ENCODE results near the gene C8B. TPM values are rescaled to one million over a fixed set of nuclear protein-coding genes. Genes with fewer than 3 reads are reported as not detected.

Gene C8B
- total RNA-seq, 1 experiment from 2014 or later: not detected

- POLR2A ChIA-PET: no interaction called here
- no TSS peak for BruUV-seq (replicated peaks)
- Histone ChIP-seq H3K9me3 (no peaks in the 10 kb centered on the region), H3K27me3 (replicated peaks; ENCODE audit: control insufficient read depth, insufficient read depth, low read length) (no peaks in the 10 kb centered on the region), H3K36me3 (ENCODE audit: control insufficient read depth, insufficient read depth, low read length) (no peaks in the 10 kb centered on the region), H3K4me1 (peaks cover 9% of the 10 kb centered on the region; the same call in 1 of the 2 replicates), H3K4me3 (ENCODE audit: low read depth, low read length) (no peak overlapping the region)
- DNase-seq: no peak
- Mint-ChIP-seq H3K4me3 (ENCODE audit: unreplicated experiment) (no peak overlapping the region), H3K27ac (ENCODE audit: unreplicated experiment) (no peak overlapping the region), H3K9me3 (ENCODE audit: unreplicated experiment) (peaks cover 10% of the 10 kb centered on the region), H3K4me1 (ENCODE audit: low read depth, unreplicated experiment) (peaks cover 14% of the 10 kb centered on the region), H3K27me3 (ENCODE audit: insufficient read depth, unreplicated experiment) (no peaks in the 10 kb centered on the region), H3K36me3 (ENCODE audit: insufficient read depth, unreplicated experiment) (no peaks in the 10 kb centered on the region)
- CTCF ChIA-PET: no interaction called here
- intact Hi-C loops (cut with micrococcal nuclease; ENCODE audit: unreplicated experiment): no loop called here
- TF ChIP-seq CTCF (IDR thresholded peaks at IDR 0.05; ENCODE audit: insufficient read depth in 1 of 2, low read depth in 1 of 2, low read length in 1 of 2, severe bottlenecking in 1 of 2, unreplicated experiment in 1 of 2): no peak
Measured at GRCh38 chr1:56924116-56924515, 41.7 kb downstream of the C8B start.

GRCh38 chr1:56923201-56923600 is 42.6 kb downstream of the C8B start:
- peaks cover 9% of the 10 kb centered on the region; the same call in 1 of the 2 replicates for H3K4me1 ChIP-seq
- no peak for TF ChIP-seq CTCF (IDR thresholded peaks at IDR 0.05; ENCODE audit: insufficient read depth in 1 of 2, low read depth in 1 of 2, low read length in 1 of 2, severe bottlenecking in 1 of 2, unreplicated experiment in 1 of 2)
- Mint-ChIP-seq H3K4me1 (ENCODE audit: low read depth, unreplicated experiment) (peaks cover 14% of the 10 kb centered on the region), H3K27ac (ENCODE audit: unreplicated experiment) (no peak overlapping the region), H3K36me3 (ENCODE audit: insufficient read depth, unreplicated experiment) (no peaks in the 10 kb centered on the region), H3K27me3 (ENCODE audit: insufficient read depth, unreplicated experiment) (no peaks in the 10 kb centered on the region), H3K4me3 (ENCODE audit: unreplicated experiment) (no peak overlapping the region), H3K9me3 (ENCODE audit: unreplicated experiment) (peaks cover 2% of the 10 kb centered on the region)
- intact Hi-C loops (cut with micrococcal nuclease; ENCODE audit: unreplicated experiment): no loop called here
- POLR2A ChIA-PET: no interaction called here
- no peaks in the 10 kb centered on the region for H3K9me3 ChIP-seq
- no peak overlapping the region for H3K4me3 ChIP-seq (ENCODE audit: low read depth, low read length)
- DNase-seq: no peak
- BruUV-seq (replicated peaks): no TSS peak
- CTCF ChIA-PET: no interaction called here
- H3K36me3 ChIP-seq (ENCODE audit: control insufficient read depth, insufficient read depth, low read length): no peaks in the 10 kb centered on the region
- no peaks in the 10 kb centered on the region for H3K27me3 ChIP-seq (replicated peaks; ENCODE audit: control insufficient read depth, insufficient read depth, low read length)

GRCh38 chr1:56922507-56922906 is 43.3 kb downstream of the C8B start:
- H3K27me3 ChIP-seq (replicated peaks; ENCODE audit: control insufficient read depth, insufficient read depth, low read length): no peaks in the 10 kb centered on the region
- H3K4me1 Mint-ChIP-seq (ENCODE audit: low read depth, unreplicated experiment): peaks cover 14% of the 10 kb centered on the region
- H3K9me3 ChIP-seq: no peaks in the 10 kb centered on the region
- no peak for TF ChIP-seq CTCF (IDR thresholded peaks at IDR 0.05; ENCODE audit: insufficient read depth in 1 of 2, low read depth in 1 of 2, low read length in 1 of 2, severe bottlenecking in 1 of 2, unreplicated experiment in 1 of 2)
- H3K36me3 Mint-ChIP-seq (ENCODE audit: insufficient read depth, unreplicated experiment): no peaks in the 10 kb centered on the region
- CTCF ChIA-PET: no interaction called here
- no peak overlapping the region for H3K27ac Mint-ChIP-seq (ENCODE audit: unreplicated experiment)
- H3K4me3 ChIP-seq (ENCODE audit: low read depth, low read length): no peak overlapping the region
- BruUV-seq (replicated peaks): no TSS peak
- intact Hi-C loops (cut with micrococcal nuclease; ENCODE audit: unreplicated experiment): no loop called here
- DNase-seq: no peak
- H3K36me3 ChIP-seq (ENCODE audit: control insufficient read depth, insufficient read depth, low read length): no peaks in the 10 kb centered on the region
- H3K4me1 ChIP-seq: peaks cover 9% of the 10 kb centered on the region; the same call in 1 of the 2 replicates
- H3K9me3 Mint-ChIP-seq (ENCODE audit: unreplicated experiment): no peaks in the 10 kb centered on the region
- no peak overlapping the region for H3K4me3 Mint-ChIP-seq (ENCODE audit: unreplicated experiment)
- POLR2A ChIA-PET: no interaction called here
- H3K27me3 Mint-ChIP-seq (ENCODE audit: insufficient read depth, unreplicated experiment): no peaks in the 10 kb centered on the region

Data from Caco-2 (cell line).